GM23338 (cell line): ENCODE results near the gene PPP1R10. TPM values are rescaled to one million over a fixed set of nuclear protein-coding genes. Genes with fewer than 3 reads are reported as not detected.

Experiments used
- ATAC-seq: fragments of 200-7000 bp; cut with Tn5 transposase; 3 replicates; pipeline ENCODE4 v1.9.1; 2020
- DNase-seq: peaks from one replicate; pipeline ENCODE4 v3.0.0-alpha.2; 2015; ENCODE audit warnings: low spot score
- H2AFZ ChIP-seq: fragments of 200-600 bp; sonication (generic); 2 replicates; pipeline ENCODE4 v1.8.0; 2016; ENCODE audit warnings: antibody characterized with exemption, mild to moderate bottlenecking, moderate library complexity
- H3F3A ChIP-seq: fragments of 200-600 bp; sonication (generic); replicated peaks from 2 replicates; pipeline ENCODE4 v1.8.0; 2017; ENCODE audit warnings: antibody characterized with exemption, mixed run types, low read depth
- H3K27ac ChIP-seq: fragments of 200-600 bp; sonication (generic); 2 replicates; pipeline ENCODE4 v1.6.1; 2016; ENCODE audit warnings: low read depth
- H3K27me3 ChIP-seq: fragments of 200-600 bp; sonication (generic); 2 replicates; pipeline ENCODE4 v1.8.0; 2016; ENCODE audit warnings: mild to moderate bottlenecking, mixed run types, moderate library complexity; ENCODE audit not compliant: insufficient read depth
- H3K36me3 ChIP-seq: fragments of 200-600 bp; sonication (generic); 2 replicates; pipeline ENCODE4 v1.8.0; 2016; ENCODE audit warnings: mild to moderate bottlenecking; ENCODE audit not compliant: insufficient read depth
- H3K4me1 ChIP-seq: fragments of 200-600 bp; sonication (generic); 2 replicates; pipeline ENCODE4 v1.8.0; 2016; ENCODE audit warnings: mild to moderate bottlenecking, moderate library complexity; ENCODE audit not compliant: insufficient read depth
- H3K4me2 ChIP-seq: fragments of 200-600 bp; sonication (generic); 2 replicates; pipeline ENCODE4 v1.7.1; 2017; ENCODE audit warnings: mixed run types
- H3K4me3 ChIP-seq: fragments of 200-600 bp; sonication (generic); 2 replicates; pipeline ENCODE4 v1.6.1; 2016; ENCODE audit warnings: mixed run types
- H3K79me2 ChIP-seq: fragments of 200-600 bp; sonication (generic); replicated peaks from 2 replicates; pipeline ENCODE4 v1.8.0; 2017; ENCODE audit warnings: mild to moderate bottlenecking; ENCODE audit not compliant: insufficient read depth
- H3K9me2 ChIP-seq: fragments of 200-600 bp; sonication (generic); 2 replicates; pipeline ENCODE4 v1.8.0; 2017; ENCODE audit not compliant: insufficient read depth
- H4K20me1 ChIP-seq: fragments of 200-600 bp; sonication (generic); replicated peaks from 2 replicates; pipeline ENCODE4 v1.8.0; 2017; ENCODE audit warnings: mild to moderate bottlenecking; ENCODE audit not compliant: insufficient read depth
- H3K27ac Mint-ChIP-seq: 2 replicates; pipeline ENCODE4 v1.8.0; 2020; ENCODE audit warnings: inconsistent platforms, mild to moderate bottlenecking, moderate library complexity, mixed read lengths
- H3K27me3 Mint-ChIP-seq: 3 replicates; pipeline ENCODE4 v1.8.0; 2022; ENCODE audit warnings: low read depth, mild to moderate bottlenecking, moderate library complexity, mixed read lengths, inconsistent platforms; ENCODE audit not compliant: insufficient read depth, poor library complexity
- H3K36me3 Mint-ChIP-seq: 3 replicates; pipeline ENCODE4 v1.8.0; 2021; ENCODE audit warnings: low read depth, mild to moderate bottlenecking, inconsistent platforms, moderate library complexity, mixed read lengths
- H3K4me1 Mint-ChIP-seq: 3 replicates; pipeline ENCODE4 v1.8.0; 2020; ENCODE audit warnings: mild to moderate bottlenecking, inconsistent platforms, mixed read lengths
- H3K4me3 Mint-ChIP-seq: 3 replicates; pipeline ENCODE4 v1.8.0; 2021; ENCODE audit warnings: moderate library complexity, mild to moderate bottlenecking, inconsistent platforms, mixed read lengths
- H3K9me3 Mint-ChIP-seq: 3 replicates; pipeline ENCODE4 v1.8.0; 2020; ENCODE audit warnings: moderate library complexity, mild to moderate bottlenecking, inconsistent platforms, mixed read lengths
- CTCF ChIP-seq, 2 experiments: fragments of 200-600 bp in 1 of 2; sonication (generic) in 1 of 2; conservative IDR thresholded peaks; 2 replicates each; pipeline versions ENCODE4 v1.5.1 to v1.6.1; 2016 to 2017; ENCODE audit warnings: antibody characterized with exemption in 2 of 2, low read depth in 2 of 2, mild to moderate bottlenecking in 2 of 2, moderate library complexity in 1 of 2
- ETS1 ChIP-seq: IDR thresholded peaks from 2 replicates; pipeline ENCODE4 v1.6.1; 2016; ENCODE audit warnings: antibody characterized with exemption
- JUNB ChIP-seq: IDR thresholded peaks from one replicate; pipeline ENCODE4 v1.6.1; 2016; ENCODE audit warnings: antibody characterized with exemption; ENCODE audit not compliant: unreplicated experiment
- POLR2AphosphoS5 ChIP-seq: IDR thresholded peaks from 2 replicates; pipeline ENCODE4 v1.6.1; 2016; ENCODE audit warnings: antibody characterized with exemption, low read depth
- STAT1 ChIP-seq: IDR thresholded peaks from one replicate; pipeline ENCODE4 v1.6.1; 2016; ENCODE audit warnings: antibody characterized with exemption; ENCODE audit not compliant: unreplicated experiment
- ZNF331 ChIP-seq: fragments of 250-450 bp; sonication (Bioruptor Pico); IDR thresholded peaks from 2 replicates; pipeline ENCODE4 v1.5.0; 2020; ENCODE audit warnings: low read depth, mild to moderate bottlenecking, moderate library complexity
- polyA plus RNA-seq: library from polyadenylated mRNA; unstranded; fragments of >200 nt; fragmentation: Nextera tagmentation; extraction: Ambion mirVana; gene quantifications from 2 replicates; pipeline ENCODE4 v1.2.1, GENCODE V29; 2016
- total RNA-seq: library from RNA; depleted of rRNA; stranded (reverse); fragments of >200 nt; shearing (Covaris generic); gene quantifications from 2 replicates; pipeline ENCODE4 v1.2.3, GENCODE V29; 2014
- TF ChIP-seq, protein P1 (sequence below): fragments of 250-450 bp; sonication (Bioruptor Pico); IDR thresholded peaks from 2 replicates; pipeline ENCODE4 v1.5.0; 2020; ENCODE audit warnings: mild to moderate bottlenecking, moderate library complexity

The PPP1R10 gene
- total and polyA plus RNA-seq, 2 experiments from 2014 or later = 41.3 to 42.9 TPM

- H3K79me2 ChIP-seq = peaks cover 30% of the 10 kb centered on the region
- peak within 1 kb of the TSS; percentile 94 for H2AFZ ChIP-seq
- no peaks in the 10 kb centered on the region for H3K27me3 ChIP-seq
- peaks cover 16% of the 10 kb centered on the region for H3K4me1 Mint-ChIP-seq
- H3K4me3 ChIP-seq = peak within 1 kb of the TSS; percentile 94
- H3K27me3 Mint-ChIP-seq = peaks cover 10% of the 10 kb centered on the region
- peak within 1 kb of the TSS; percentile 92 for H3K4me3 Mint-ChIP-seq
- peaks cover 9% of the 10 kb centered on the region; the same call in 1 of the 2 replicates for H4K20me1 ChIP-seq
- peaks cover under 1% of the 10 kb centered on the region; the same call in 1 of the 2 replicates for H3K36me3 ChIP-seq
- no peaks in the 10 kb centered on the region for H3K9me3 Mint-ChIP-seq
- no peaks in the 10 kb centered on the region for H3F3A ChIP-seq
- H3K4me2 ChIP-seq = peak within 1 kb of the TSS; percentile 92
- H3K36me3 Mint-ChIP-seq = peaks cover 44% of the 10 kb centered on the region
- peak; percentile 93 for DNase-seq
- H3K27ac Mint-ChIP-seq = peak within 1 kb of the TSS; percentile 84
- peak within 1 kb of the TSS; percentile 81 for H3K27ac ChIP-seq
- TF ChIP-seq STAT1 (no peak), ETS1 (no peak), POLR2AphosphoS5 (no peak), JUNB (no peak), CTCF (conservative IDR thresholded peaks at IDR 0.05; ENCODE audit: low read depth in 2 of 2) (no peak), ZNF331 (CRISPR knock-in tag) (no peak)
- TF ChIP-seq, protein P1, sequence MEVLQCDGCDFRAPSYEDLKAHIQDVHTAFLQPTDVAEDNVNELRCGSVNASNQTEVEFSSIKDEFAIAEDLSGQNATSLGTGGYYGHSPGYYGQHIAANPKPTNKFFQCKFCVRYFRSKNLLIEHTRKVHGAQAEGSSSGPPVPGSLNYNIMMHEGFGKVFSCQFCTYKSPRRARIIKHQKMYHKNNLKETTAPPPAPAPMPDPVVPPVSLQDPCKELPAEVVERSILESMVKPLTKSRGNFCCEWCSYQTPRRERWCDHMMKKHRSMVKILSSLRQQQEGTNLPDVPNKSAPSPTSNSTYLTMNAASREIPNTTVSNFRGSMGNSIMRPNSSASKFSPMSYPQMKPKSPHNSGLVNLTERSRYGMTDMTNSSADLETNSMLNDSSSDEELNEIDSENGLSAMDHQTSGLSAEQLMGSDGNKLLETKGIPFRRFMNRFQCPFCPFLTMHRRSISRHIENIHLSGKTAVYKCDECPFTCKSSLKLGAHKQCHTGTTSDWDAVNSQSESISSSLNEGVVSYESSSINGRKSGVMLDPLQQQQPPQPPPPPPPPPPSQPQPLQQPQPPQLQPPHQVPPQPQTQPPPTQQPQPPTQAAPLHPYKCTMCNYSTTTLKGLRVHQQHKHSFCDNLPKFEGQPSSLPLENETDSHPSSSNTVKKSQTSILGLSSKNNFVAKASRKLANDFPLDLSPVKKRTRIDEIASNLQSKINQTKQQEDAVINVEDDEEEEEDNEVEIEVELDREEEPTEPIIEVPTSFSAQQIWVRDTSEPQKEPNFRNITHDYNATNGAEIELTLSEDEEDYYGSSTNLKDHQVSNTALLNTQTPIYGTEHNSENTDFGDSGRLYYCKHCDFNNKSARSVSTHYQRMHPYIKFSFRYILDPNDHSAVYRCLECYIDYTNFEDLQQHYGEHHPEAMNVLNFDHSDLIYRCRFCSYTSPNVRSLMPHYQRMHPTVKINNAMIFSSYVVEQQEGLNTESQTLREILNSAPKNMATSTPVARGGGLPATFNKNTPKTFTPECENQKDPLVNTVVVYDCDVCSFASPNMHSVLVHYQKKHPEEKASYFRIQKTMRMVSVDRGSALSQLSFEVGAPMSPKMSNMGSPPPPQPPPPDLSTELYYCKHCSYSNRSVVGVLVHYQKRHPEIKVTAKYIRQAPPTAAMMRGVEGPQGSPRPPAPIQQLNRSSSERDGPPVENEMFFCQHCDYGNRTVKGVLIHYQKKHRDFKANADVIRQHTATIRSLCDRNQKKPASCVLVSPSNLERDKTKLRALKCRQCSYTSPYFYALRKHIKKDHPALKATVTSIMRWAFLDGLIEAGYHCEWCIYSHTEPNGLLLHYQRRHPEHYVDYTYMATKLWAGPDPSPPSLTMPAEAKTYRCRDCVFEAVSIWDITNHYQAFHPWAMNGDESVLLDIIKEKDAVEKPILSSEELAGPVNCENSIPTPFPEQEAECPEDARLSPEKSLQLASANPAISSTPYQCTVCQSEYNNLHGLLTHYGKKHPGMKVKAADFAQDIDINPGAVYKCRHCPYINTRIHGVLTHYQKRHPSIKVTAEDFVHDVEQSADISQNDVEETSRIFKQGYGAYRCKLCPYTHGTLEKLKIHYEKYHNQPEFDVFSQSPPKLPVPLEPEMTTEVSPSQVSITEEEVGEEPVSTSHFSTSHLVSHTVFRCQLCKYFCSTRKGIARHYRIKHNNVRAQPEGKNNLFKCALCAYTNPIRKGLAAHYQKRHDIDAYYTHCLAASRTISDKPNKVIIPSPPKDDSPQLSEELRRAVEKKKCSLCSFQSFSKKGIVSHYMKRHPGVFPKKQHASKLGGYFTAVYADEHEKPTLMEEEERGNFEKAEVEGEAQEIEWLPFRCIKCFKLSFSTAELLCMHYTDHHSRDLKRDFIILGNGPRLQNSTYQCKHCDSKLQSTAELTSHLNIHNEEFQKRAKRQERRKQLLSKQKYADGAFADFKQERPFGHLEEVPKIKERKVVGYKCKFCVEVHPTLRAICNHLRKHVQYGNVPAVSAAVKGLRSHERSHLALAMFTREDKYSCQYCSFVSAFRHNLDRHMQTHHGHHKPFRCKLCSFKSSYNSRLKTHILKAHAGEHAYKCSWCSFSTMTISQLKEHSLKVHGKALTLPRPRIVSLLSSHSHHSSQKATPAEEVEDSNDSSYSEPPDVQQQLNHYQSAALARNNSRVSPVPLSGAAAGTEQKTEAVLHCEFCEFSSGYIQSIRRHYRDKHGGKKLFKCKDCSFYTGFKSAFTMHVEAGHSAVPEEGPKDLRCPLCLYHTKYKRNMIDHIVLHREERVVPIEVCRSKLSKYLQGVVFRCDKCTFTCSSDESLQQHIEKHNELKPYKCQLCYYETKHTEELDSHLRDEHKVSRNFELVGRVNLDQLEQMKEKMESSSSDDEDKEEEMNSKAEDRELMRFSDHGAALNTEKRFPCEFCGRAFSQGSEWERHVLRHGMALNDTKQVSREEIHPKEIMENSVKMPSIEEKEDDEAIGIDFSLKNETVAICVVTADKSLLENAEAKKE (CRISPR knock-in tag) = no peak
- H3K4me1 ChIP-seq = peaks cover 17% of the 10 kb centered on the region
- peak; percentile 71 for ATAC-seq
- H3K9me2 ChIP-seq = no peaks in the 10 kb centered on the region
Measured at GRCh38 chr6:30646450-30647241, 29.6 kb upstream of the PPP1R10 start, which contains the start of gene C6orf136. Gene C6orf136 (plus strand): TSS chr6:30647133. CDS start chr6:30647232, 99 bp downstream.
